RWPE2 (cell line): ENCODE measurements around the gene ABL1.

ENCODE experiments used
- ATAC-seq: fragments of 200-7000 bp; cut with Tn5 transposase; 3 replicates; pipeline ENCODE4 v1.9.1; 2021; ENCODE audit warnings: low read depth
- DNase-seq: peaks from one replicate; pipeline ENCODE4 v3.0.0-alpha.2; 2020; ENCODE audit warnings: low spot score
- H3K27ac ChIP-seq: fragments of 450-650 bp; 2 replicates; pipeline ENCODE4 v1.5.1; 2017; ENCODE audit warnings: mild to moderate bottlenecking; ENCODE audit not compliant: poor library complexity, severe bottlenecking
- H3K27me3 ChIP-seq: fragments of 250-450 bp; sonication (Bioruptor Pico); 2 replicates; pipeline ENCODE4 v1.5.1; 2021; ENCODE audit warnings: mild to moderate bottlenecking, moderate library complexity; ENCODE audit not compliant: insufficient read depth, poor library complexity, severe bottlenecking
- H3K36me3 ChIP-seq: fragments of 250-450 bp; sonication (Bioruptor Pico); 2 replicates; pipeline ENCODE4 v1.5.1; 2020; ENCODE audit warnings: low read depth, mild to moderate bottlenecking, moderate library complexity
- H3K4me1 ChIP-seq: fragments of 250-450 bp; sonication (Bioruptor Pico); 2 replicates; pipeline ENCODE4 v1.5.1; 2021; ENCODE audit warnings: mild to moderate bottlenecking, moderate library complexity; ENCODE audit not compliant: insufficient read depth, poor library complexity, severe bottlenecking
- H3K4me3 ChIP-seq: fragments of 250-450 bp; sonication (Bioruptor Pico); 2 replicates; pipeline ENCODE4 v1.5.1; 2021; ENCODE audit warnings: mild to moderate bottlenecking, moderate library complexity; ENCODE audit not compliant: severe bottlenecking
- H3K9me3 ChIP-seq: fragments of 250-450 bp; sonication (Bioruptor Pico); 2 replicates; pipeline ENCODE4 v1.5.1; 2021; ENCODE audit warnings: mild to moderate bottlenecking, moderate library complexity; ENCODE audit not compliant: severe bottlenecking
- TF ChIP-seq, protein P1 (sequence below): fragments of 450-650 bp; IDR thresholded peaks from one replicate; pipeline ENCODE4 v1.5.1; 2017; ENCODE audit warnings: mild to moderate bottlenecking, moderate library complexity; ENCODE audit not compliant: poor library complexity, severe bottlenecking

The ABL1 gene

DNA sequence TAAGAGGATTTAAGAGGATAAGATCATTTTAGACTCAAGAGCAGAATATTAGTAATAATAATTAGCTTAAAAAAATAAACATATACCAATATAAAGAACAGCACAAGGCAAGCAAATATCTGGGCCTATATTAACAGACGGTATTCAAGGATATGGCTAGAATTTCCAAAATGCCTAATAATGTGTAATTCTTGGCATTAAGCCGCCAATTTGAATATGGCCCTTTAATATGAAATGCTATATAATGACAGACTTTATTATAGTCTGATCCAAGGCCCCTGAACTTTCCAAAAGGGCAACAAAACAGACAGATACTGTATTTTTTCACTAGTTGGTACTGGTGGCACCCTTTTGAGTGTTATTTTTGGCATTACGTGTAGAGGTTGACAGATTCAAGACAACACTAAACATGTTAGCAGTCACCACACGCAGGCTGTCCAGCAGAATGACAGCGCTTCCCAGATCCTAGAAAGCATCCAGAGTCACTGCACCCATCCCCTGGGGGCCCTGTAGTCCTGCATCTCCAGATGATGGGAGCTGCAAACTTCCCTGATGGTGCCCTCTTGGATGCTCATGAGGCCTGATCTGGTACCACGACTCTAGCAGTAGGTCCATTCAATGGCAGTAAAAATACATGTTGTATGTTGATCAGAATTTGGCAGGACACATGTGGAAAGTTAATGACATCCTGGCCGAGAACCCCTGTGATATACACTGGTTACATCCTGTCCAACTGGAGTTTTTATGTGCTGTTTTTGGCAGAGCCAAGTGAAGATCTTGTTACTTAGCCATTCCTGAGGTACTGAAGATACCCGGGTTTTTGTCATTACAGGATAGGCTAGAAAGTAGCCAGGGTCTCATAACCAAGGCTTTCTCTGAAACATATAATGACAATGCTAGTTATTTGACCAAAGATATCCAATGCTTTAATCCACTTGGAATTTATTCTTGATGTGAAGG is 1.7 kb upstream of the ABL1 start:
- Histone ChIP-seq H3K27ac (peak overlapping the region; percentile 91), H3K36me3 (0 out of 2 replicates have a peak, but pooled peaks cover 3% of the 10 kb centered on the region), H3K4me3 (no peak overlapping the region), H3K4me1 (peaks cover 29% of the 10 kb centered on the region), H3K9me3 (peaks cover 22% of the 10 kb centered on the region), H3K27me3 (no peaks in the 10 kb centered on the region)
- ATAC-seq (no peak), DNase-seq (no peak)
- TF ChIP-seq, protein P1, sequence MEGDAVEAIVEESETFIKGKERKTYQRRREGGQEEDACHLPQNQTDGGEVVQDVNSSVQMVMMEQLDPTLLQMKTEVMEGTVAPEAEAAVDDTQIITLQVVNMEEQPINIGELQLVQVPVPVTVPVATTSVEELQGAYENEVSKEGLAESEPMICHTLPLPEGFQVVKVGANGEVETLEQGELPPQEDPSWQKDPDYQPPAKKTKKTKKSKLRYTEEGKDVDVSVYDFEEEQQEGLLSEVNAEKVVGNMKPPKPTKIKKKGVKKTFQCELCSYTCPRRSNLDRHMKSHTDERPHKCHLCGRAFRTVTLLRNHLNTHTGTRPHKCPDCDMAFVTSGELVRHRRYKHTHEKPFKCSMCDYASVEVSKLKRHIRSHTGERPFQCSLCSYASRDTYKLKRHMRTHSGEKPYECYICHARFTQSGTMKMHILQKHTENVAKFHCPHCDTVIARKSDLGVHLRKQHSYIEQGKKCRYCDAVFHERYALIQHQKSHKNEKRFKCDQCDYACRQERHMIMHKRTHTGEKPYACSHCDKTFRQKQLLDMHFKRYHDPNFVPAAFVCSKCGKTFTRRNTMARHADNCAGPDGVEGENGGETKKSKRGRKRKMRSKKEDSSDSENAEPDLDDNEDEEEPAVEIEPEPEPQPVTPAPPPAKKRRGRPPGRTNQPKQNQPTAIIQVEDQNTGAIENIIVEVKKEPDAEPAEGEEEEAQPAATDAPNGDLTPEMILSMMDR: no peak

DNA sequence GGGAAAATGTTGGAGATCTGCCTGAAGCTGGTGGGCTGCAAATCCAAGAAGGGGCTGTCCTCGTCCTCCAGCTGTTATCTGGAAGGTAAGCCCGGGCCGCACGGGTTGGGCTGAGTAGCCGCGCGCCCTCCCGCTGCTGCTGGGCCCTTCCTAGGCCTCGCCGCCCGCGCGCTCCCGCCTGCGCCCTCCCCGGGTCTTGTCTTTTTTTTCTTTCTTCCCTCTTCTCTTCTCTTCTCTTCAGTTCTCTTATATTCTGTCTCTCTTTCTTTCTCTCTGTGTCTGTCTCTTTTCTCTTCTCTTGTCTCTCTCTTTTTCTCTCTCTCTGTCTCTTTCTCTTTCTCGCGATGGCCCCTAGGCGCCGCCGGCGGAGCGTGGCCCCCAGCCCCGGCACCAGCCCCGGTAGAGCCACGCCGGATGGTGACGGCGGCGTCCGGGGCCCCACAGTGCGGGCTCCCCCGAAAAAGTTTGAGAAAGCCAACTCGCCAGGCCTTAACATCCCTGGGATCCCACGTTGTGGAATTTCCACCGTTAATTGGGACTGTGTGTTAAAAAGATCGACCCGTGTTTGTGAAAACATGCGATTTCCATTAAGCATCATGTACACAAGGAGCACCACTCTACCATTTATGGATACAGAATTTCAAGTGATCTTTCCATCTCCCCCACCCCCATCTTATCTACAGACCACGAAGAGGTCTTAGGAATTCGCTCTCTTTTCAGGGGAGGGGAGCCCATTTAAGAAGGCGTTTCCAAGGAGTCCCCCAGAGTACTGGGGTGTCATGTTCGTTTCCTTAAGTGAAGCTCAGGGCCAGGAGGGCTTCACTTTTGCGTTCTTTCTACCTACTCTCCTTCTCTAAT is 616 bp downstream of the ABL1 start:
- DNase-seq (no peak), ATAC-seq (peak; percentile 15; the same call in 1 of the 3 replicates)
- H3K27ac ChIP-seq: peak overlapping the region; percentile 91
- H3K4me1 ChIP-seq: peaks cover 25% of the 10 kb centered on the region
- no peaks in the 10 kb centered on the region for H3K36me3 ChIP-seq
- TF ChIP-seq, protein P1: peak; percentile 30
- H3K9me3 ChIP-seq: peaks cover 7% of the 10 kb centered on the region
- H3K27me3 ChIP-seq: no peaks in the 10 kb centered on the region
- peak overlapping the region; percentile 54 for H3K4me3 ChIP-seq

DNA sequence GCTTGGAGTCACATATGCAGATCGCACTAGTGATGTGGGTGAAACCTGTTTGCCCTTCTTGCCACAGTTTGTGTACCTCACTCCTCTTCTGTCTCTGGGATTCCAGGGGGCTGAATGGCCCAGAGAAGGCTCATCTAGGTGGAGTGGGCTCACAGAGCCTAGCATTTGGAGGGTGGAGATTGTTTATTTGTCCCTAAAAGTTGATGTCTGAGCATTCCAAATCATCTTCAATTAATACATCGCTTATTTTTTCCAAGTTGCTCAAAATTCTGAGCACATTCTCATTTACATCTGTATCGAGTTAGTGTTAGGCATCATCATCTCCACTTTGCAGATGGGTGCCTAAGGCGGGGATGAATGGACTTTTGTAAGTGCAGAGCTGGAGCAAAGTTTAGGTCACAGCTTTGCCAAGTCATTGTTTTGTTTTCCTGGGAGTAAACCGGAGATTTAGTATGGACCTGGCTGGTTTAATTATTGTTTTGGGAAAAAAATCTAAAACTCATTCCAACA is 2.0 kb downstream of the ABL1 start:
- no peaks in the 10 kb centered on the region for H3K36me3 ChIP-seq
- H3K9me3 ChIP-seq: peaks cover 3% of the 10 kb centered on the region
- H3K27me3 ChIP-seq: no peaks in the 10 kb centered on the region
- H3K27ac ChIP-seq: peak overlapping the region; percentile 91
- no peak for ATAC-seq
- H3K4me3 ChIP-seq: peak overlapping the region; percentile 54
- H3K4me1 ChIP-seq: peaks cover 25% of the 10 kb centered on the region
- TF ChIP-seq, protein P1: no peak
- DNase-seq: no peak

DNA sequence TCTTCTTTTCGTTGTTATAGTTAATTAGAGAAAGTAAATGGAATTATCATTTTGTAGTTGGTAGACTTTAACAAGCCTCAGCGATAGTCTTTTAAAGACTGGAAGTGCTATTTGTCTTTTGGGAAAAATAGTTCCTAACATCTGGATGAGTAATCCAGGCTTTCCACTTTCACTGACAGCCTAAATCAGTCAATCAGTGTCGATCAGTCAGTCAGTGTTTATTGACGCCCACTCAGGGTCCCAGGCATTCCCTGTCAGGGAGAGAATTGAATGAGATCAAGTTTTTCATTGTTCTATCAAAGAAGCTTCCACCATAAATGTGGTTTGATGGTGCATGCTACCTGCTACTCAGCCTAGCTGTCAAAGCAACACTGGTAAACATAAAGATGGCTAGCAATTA is 2.6 kb downstream of the ABL1 start:
- Histone ChIP-seq H3K27me3 (no peaks in the 10 kb centered on the region), H3K4me1 (peaks cover 25% of the 10 kb centered on the region), H3K4me3 (peak overlapping the region; percentile 54)

More for the DNA sequence above, 2.6 kb downstream of the ABL1 start:
- Histone ChIP-seq H3K9me3 (peaks cover 3% of the 10 kb centered on the region), H3K27ac (peak overlapping the region; percentile 91), H3K36me3 (no peaks in the 10 kb centered on the region)
- ATAC-seq (no peak), DNase-seq (no peak)
- TF ChIP-seq, protein P1: no peak
